ENCODE measurements around the gene COPZ1. TPM values are rescaled to one million over a fixed set of nuclear protein-coding genes. Genes with fewer than 3 reads are reported as not detected.

The COPZ1 gene
- total and polyA plus RNA-seq, 9 of the 15 experiments (the other 6 are each of a cell fraction or from before 2014, with no cell fraction given), result 137 to 487 (median 233) TPM

DNA sequence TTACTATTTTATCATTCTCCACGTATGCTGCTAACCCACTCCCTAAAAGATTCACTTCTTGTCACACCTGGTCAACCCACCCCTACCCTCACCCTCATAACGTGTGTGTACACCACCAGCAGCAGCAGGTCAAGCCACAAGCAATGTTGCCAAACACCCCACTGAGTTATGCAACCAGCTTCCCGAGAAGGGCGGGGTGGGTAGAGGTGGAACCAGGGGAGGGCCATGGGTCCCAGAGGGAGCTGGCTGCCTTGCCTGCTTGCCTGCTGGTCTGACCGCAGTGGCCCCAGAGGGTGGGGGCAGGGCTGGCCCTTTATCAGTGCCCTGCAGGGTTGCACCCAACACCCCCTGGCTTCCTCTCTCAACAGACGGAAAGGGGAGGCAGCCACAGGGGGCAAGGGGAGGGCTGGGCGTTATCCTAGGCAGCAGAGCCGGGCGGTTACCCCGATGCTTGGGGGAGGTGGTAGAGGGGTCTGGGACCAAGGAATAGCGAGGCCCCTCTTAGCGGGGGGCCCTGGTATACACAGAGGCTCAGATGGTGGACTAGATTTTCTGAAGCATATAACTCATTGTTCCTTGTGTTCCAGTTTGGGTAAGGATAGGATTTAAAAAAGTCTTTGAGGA, 20.6 kb upstream of the COPZ1 start (continued):
- TF ChIP-seq, protein P1, sequence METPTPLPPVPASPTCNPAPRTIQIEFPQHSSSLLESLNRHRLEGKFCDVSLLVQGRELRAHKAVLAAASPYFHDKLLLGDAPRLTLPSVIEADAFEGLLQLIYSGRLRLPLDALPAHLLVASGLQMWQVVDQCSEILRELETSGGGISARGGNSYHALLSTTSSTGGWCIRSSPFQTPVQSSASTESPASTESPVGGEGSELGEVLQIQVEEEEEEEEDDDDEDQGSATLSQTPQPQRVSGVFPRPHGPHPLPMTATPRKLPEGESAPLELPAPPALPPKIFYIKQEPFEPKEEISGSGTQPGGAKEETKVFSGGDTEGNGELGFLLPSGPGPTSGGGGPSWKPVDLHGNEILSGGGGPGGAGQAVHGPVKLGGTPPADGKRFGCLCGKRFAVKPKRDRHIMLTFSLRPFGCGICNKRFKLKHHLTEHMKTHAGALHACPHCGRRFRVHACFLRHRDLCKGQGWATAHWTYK (CRISPR knock-in tag; IDR thresholded peaks at IDR 0.05), result peak; percentile 92
- TF ChIP-seq FOXK1 (CRISPR knock-in tag; IDR thresholded peaks at IDR 0.05; ENCODE audit: borderline replicate concordance), result 0 out of 2 replicates have a peak, but pooled peaks have one; percentile 86
- TF ChIP-seq, protein P2, sequence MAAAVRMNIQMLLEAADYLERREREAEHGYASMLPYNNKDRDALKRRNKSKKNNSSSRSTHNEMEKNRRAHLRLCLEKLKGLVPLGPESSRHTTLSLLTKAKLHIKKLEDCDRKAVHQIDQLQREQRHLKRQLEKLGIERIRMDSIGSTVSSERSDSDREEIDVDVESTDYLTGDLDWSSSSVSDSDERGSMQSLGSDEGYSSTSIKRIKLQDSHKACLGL (CRISPR knock-in tag; IDR thresholded peaks at IDR 0.05; ENCODE audit: borderline replicate concordance, poor library complexity, severe bottlenecking), result no peak
- TF ChIP-seq RBM25 (IDR thresholded peaks at IDR 0.05; ENCODE audit: low read depth, low read length, severe bottlenecking), result no peak
- no peak for TF ChIP-seq PHF20 (IDR thresholded peaks at IDR 0.05; ENCODE audit: partially characterized antibody)
- TF ChIP-seq RAD21 (CRISPR knock-in tag; conservative IDR thresholded peaks at IDR 0.05 in 1 of 2, IDR thresholded peaks at IDR 0.05 in 1 of 2), result peak in 1 of 2 experiments; percentile 44; a peak in 1 of 4 replicates
- peak; percentile 100 for TF ChIP-seq HMGN3 (IDR thresholded peaks at IDR 0.05; ENCODE audit: borderline replicate concordance, extremely low read depth, insufficient read length, low read depth, low read length)
- TF ChIP-seq POLR2B (IDR thresholded peaks at IDR 0.05; ENCODE audit: low read depth, partially characterized antibody), result no peak
- TF ChIP-seq ZNF77 (CRISPR knock-in tag; IDR thresholded peaks at IDR 0.05), result no peak
- TF ChIP-seq EZH2 (IDR thresholded peaks at IDR 0.05; ENCODE audit: borderline replicate concordance, low read depth, low read length), result no peak
- TF ChIP-seq FOXJ3 (CRISPR knock-in tag; IDR thresholded peaks at IDR 0.05), result no peak
- no peak for TF ChIP-seq HNRNPLL (IDR thresholded peaks at IDR 0.05; ENCODE audit: low read depth, low read length, poor library complexity, severe bottlenecking)
- TF ChIP-seq SMAD3 (CRISPR knock-in tag; conservative IDR thresholded peaks at IDR 0.05), result peak; percentile 89
- TF ChIP-seq HINFP (tag; conservative IDR thresholded peaks at IDR 0.05; ENCODE audit: low read depth), result no peak
- peak; percentile 87 for TF ChIP-seq ZNF197 (CRISPR knock-in tag; IDR thresholded peaks at IDR 0.05; ENCODE audit: low read depth)
- no peak for TF ChIP-seq ZNF778 (CRISPR knock-in tag; IDR thresholded peaks at IDR 0.05)
- no peak for TF ChIP-seq FOXO4 (CRISPR knock-in tag; IDR thresholded peaks at IDR 0.05)
- TF ChIP-seq KLF6 (CRISPR knock-in tag; IDR thresholded peaks at IDR 0.05; ENCODE audit: borderline replicate concordance), result peak; percentile 81; the same call in 1 of the 2 replicates
- TF ChIP-seq SRF (CRISPR knock-in tag; IDR thresholded peaks at IDR 0.05), result peak in 1 of 2 experiments; percentile 28; a peak in 1 of 4 replicates
- TF ChIP-seq DMBX1 (CRISPR knock-in tag; IDR thresholded peaks at IDR 0.05; ENCODE audit: borderline replicate concordance), result peak; percentile 95
- TF ChIP-seq RFX7 (CRISPR knock-in tag; IDR thresholded peaks at IDR 0.05), result no peak
- TF ChIP-seq FOS (IDR thresholded peaks at IDR 0.05; ENCODE audit: extremely low read depth, insufficient read length), result no peak
- peak; percentile 84 for TF ChIP-seq ZBTB17 (CRISPR knock-in tag; IDR thresholded peaks at IDR 0.05)
